Breast epithelium (tissue), 4 donors: ENCODE measurements around the gene PADI1. TPM values are rescaled to one million over a fixed set of nuclear protein-coding genes. Genes with fewer than 3 reads are reported as not detected.

ENCODE experiments used
- DNase-seq, 2 donors: peaks; one replicate each; pipeline ENCODE4 v3.0.0-alpha.2; 2019; ENCODE audit warnings: low spot score in 2 of 2
- H3K27ac ChIP-seq, 2 donors: fragments of 200-600 bp; sonication (generic) in 1 of 2; one replicate each; pipeline ENCODE4 v1.5.1; 2016 to 2019; ENCODE audit warnings: mild to moderate bottlenecking in 1 of 2
- H3K27me3 ChIP-seq, 2 donors: fragments of 200-600 bp; sonication (generic) in 1 of 2; one replicate each; pipeline versions ENCODE4 v1.5.1 to v1.6.0; 2017 to 2019; ENCODE audit warnings: control low read depth in 1 of 2, mild to moderate bottlenecking in 1 of 2
- H3K36me3 ChIP-seq: fragments of 200-600 bp; one replicate; pipeline ENCODE4 v1.5.1; 2019
- H3K4me1 ChIP-seq, 2 donors: fragments of 200-600 bp; sonication (generic); one replicate each; pipeline ENCODE4 v1.5.1; 2016 to 2019; ENCODE audit warnings: control low read depth in 1 of 2
- H3K4me3 ChIP-seq, 3 donors: fragments of 200-600 bp; sonication (generic); 1 replicate in 2 of 3; 2 replicates in 1 of 3; pipeline ENCODE4 v1.5.1; 2016 to 2019; ENCODE audit warnings: mild to moderate bottlenecking in 3 of 3, moderate library complexity in 2 of 3
- H3K9me3 ChIP-seq, 2 donors: fragments of 200-600 bp; sonication (generic) in 1 of 2; one replicate each; pipeline ENCODE4 v1.5.1; 2016 to 2019; ENCODE audit warnings: control low read depth in 1 of 2
- POLR2A ChIP-seq: fragments of 450-650 bp; IDR thresholded peaks from one replicate; pipeline ENCODE4 v1.6.1; 2016; ENCODE audit warnings: antibody characterized with exemption, mild to moderate bottlenecking, moderate library complexity
- POLR2AphosphoS5 ChIP-seq, 3 donors: sonication (generic); formaldehyde crosslinking; IDR thresholded peaks; one replicate each; pipeline ENCODE4 v1.6.1; 2017; ENCODE audit warnings: antibody characterized with exemption in 3 of 3
- intact Hi-C: fragments of 100-400 bp; cut with DNase I; formaldehyde crosslinking; loops from one replicate; pipeline ENCODE4 v1.15.1; 2023; ENCODE audit warnings: low total_unique reads
- total RNA-seq, 3 donors: library from RNA; depleted of rRNA; stranded (reverse); fragments of >200 nt; gene quantifications; one replicate each; pipeline ENCODE4 v1.1.0, GENCODE V29; 2016
- TF ChIP-seq, protein P1 (sequence below), 3 donors: fragments of 450-650 bp; IDR thresholded peaks; one replicate each; pipeline ENCODE4 v1.5.1; 2016 to 2017; ENCODE audit warnings: antibody characterized with exemption in 3 of 3, mild to moderate bottlenecking in 3 of 3, moderate library complexity in 3 of 3

The PADI1 gene
- total RNA-seq, 3 donors from 2014 or later, result 0.33 TPM; not detected in 2

DNA sequence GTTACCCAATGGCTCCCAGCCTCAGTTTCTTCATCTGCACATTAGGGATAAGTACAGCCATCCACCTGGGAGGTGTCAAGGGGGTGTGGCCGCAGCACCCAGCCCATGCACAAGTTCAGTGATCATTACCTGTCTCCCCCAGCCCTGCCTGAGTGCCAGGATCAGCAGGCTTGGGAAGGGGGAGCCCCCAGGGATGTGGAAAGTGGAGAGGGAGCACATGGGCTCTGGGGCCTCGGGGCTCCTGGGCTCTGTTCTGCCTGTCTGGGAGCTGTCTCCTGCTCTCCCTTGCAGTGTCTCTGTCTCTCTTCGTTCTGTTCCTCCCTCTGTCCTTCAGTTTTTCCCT lies 10.8 kb upstream of the PADI1 start:
- Histone ChIP-seq H3K27ac (no peak overlapping the region), H3K27me3 (no peaks in the 10 kb centered on the region), H3K9me3 (no peaks in the 10 kb centered on the region), H3K4me3 (no peak overlapping the region), H3K4me1 (no peaks in the 10 kb centered on the region), H3K36me3 (no peaks in the 10 kb centered on the region)
- intact Hi-C loops, result no loop called here
- no peak for DNase-seq
- TF ChIP-seq POLR2A (no peak), POLR2AphosphoS5 (IDR thresholded peaks at IDR 0.05) (no peak)

DNA sequence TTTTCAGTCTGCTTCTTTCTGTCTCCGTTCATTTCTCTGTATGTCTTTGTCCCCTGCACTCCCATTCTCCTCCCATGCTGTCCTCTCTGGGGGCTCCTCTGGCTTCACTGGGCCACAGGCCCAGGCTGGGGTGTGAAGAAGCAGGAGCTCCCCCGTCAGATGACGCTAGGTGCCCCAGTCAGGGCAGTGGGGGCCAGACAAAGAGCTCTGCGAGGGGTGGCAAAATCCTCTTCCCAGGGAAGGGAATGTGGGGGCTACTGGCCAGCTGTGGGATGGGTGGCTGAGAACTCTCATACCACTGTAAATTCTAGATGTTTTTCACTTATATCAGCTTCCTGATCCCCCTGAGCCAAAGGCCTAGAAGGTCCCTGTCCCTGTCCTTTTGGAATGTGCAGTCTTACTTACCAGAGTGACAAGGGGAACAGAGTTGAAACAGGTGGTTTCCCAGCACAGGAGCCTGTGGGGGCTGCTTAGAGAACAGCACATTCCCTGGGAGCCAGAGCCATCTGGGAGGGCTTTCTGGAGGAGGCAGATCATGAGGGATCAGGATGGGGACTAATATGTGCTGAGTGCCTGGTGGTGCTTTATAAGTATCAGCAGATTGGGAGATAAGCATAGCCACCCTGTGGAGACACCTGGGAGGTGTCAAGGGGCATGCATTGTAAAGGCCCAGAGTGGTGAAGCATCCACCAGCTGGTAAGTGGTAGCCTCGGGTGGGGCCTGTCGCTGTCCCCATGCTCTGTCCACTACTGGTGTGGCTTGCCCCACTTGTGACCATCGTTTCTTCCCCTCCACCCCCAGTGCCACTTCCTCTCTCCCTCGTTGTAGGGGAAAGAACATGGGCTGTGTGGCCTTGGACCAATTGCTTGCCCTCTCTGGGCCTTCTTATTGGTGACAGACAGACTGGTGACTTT lies 10.1 kb upstream of the PADI1 start:
- Histone ChIP-seq H3K27me3 (no peaks in the 10 kb centered on the region), H3K27ac (no peak overlapping the region), H3K4me3 (no peak overlapping the region), H3K36me3 (no peaks in the 10 kb centered on the region), H3K9me3 (no peaks in the 10 kb centered on the region), H3K4me1 (no peaks in the 10 kb centered on the region)
- DNase-seq, result no peak
- intact Hi-C loops, result no loop called here
- no peak for TF ChIP-seq POLR2AphosphoS5 (IDR thresholded peaks at IDR 0.05)
- TF ChIP-seq, protein P1, sequence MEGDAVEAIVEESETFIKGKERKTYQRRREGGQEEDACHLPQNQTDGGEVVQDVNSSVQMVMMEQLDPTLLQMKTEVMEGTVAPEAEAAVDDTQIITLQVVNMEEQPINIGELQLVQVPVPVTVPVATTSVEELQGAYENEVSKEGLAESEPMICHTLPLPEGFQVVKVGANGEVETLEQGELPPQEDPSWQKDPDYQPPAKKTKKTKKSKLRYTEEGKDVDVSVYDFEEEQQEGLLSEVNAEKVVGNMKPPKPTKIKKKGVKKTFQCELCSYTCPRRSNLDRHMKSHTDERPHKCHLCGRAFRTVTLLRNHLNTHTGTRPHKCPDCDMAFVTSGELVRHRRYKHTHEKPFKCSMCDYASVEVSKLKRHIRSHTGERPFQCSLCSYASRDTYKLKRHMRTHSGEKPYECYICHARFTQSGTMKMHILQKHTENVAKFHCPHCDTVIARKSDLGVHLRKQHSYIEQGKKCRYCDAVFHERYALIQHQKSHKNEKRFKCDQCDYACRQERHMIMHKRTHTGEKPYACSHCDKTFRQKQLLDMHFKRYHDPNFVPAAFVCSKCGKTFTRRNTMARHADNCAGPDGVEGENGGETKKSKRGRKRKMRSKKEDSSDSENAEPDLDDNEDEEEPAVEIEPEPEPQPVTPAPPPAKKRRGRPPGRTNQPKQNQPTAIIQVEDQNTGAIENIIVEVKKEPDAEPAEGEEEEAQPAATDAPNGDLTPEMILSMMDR (IDR thresholded peaks at IDR 0.05), result no peak

DNA sequence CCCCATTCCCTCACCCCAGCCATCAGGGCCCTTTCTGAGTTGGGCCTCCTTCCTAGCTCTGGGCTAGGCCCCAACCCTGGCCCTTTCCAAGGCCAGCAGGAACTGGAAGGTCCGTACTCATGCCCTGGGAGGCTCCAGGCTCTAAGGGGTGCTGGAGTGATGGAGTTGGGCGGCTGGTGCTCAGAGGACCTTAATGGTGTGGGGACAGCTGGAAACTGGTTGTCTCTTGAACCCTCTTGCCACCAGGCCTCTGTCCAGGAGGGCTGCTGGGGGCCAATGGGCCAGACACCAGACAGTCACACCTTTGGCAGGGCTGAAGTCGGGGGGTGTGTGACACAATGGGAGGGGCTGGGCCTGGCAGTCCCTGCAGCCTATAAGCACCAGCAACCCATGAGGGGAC lies 9.2 kb upstream of the PADI1 start:
- H3K36me3 ChIP-seq, result no peaks in the 10 kb centered on the region
- no peaks in the 10 kb centered on the region for H3K9me3 ChIP-seq
- no peaks in the 10 kb centered on the region for H3K27me3 ChIP-seq
- intact Hi-C loops, result no loop called here
- no peak for DNase-seq
- H3K27ac ChIP-seq, result no peak overlapping the region
- TF ChIP-seq POLR2AphosphoS5 (IDR thresholded peaks at IDR 0.05) (no peak), POLR2A (no peak)
- TF ChIP-seq, protein P1 (IDR thresholded peaks at IDR 0.05), result no peak
- H3K4me3 ChIP-seq, result no peak overlapping the region
- H3K4me1 ChIP-seq, result no peaks in the 10 kb centered on the region

DNA sequence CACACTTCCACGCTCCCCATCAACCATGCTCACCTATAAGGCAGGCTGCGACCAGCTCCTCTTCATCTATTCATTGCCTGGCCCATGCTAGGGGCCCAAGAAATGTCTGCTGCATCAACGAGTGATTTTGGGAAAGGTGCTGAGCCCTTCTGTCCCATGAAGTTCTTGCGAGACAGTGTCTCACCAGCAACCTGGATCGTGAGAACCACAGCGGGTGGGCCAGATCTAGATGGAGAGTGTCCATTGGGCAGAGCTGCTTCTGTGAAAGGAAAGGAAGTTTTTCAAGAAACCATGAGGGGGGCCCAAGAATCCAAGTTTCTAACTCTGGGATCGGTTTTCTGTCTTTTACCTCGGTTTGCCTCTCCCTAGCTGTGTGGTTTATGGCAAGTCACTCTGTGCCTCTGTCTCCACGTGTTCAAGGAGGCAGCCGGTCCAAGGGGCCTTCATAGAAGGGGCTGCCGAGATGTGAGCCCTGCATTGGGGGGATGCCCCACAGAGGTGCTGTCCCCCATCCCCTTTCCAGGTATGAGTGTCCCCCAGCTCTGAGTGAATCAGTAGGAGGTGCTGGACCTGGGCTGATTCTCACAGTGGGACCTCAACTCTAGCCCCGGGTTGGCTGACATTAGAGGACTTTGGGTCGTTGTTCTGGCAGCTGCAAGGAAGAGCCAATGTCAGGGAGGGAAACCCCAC lies 8.3 kb upstream of the PADI1 start:
- Histone ChIP-seq H3K4me1 (no peaks in the 10 kb centered on the region), H3K4me3 (no peak overlapping the region), H3K27me3 (no peaks in the 10 kb centered on the region), H3K27ac (no peak overlapping the region), H3K36me3 (no peaks in the 10 kb centered on the region), H3K9me3 (no peaks in the 10 kb centered on the region)
- TF ChIP-seq POLR2AphosphoS5 (IDR thresholded peaks at IDR 0.05) (no peak), POLR2A (no peak)
- TF ChIP-seq, protein P1 (IDR thresholded peaks at IDR 0.05), result no peak
- no peak for DNase-seq
- intact Hi-C loops, result no loop called here

DNA sequence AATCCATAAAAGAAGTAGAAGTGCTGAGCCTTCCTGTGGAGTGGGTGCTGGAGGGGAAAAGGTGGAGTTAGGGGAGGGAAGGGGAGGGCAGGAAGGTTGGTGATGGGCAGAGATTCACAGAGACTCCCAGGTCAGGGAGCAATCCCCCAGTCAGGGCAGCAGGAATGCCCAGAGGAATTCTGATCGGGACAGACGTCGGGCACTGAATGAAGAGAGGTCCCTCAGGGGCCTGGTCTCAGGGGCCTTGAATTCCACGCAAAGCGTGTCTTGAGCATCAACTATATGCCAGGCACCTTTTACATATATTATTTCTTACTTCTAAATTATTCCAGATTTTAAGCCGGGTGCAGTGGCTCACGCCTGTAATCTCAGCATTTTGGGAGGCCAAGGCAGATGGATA lies 7.2 kb upstream of the PADI1 start:
- intact Hi-C loops, result no loop called here
- TF ChIP-seq, protein P1 (IDR thresholded peaks at IDR 0.05), result no peak
- TF ChIP-seq POLR2AphosphoS5 (IDR thresholded peaks at IDR 0.05), result no peak
- TF ChIP-seq POLR2A, result no peak

More for the DNA sequence above, 7.2 kb upstream of the PADI1 start:
- H3K9me3 ChIP-seq, result no peaks in the 10 kb centered on the region
- no peaks in the 10 kb centered on the region for H3K27me3 ChIP-seq
- no peaks in the 10 kb centered on the region for H3K4me1 ChIP-seq
- H3K36me3 ChIP-seq, result no peaks in the 10 kb centered on the region
- no peak overlapping the region for H3K4me3 ChIP-seq
- no peak for DNase-seq
- no peak overlapping the region for H3K27ac ChIP-seq
